Activated CD4-positive, alpha-beta T cell treated with anti-CD3 and anti-CD28 coated beads, Interleukin-2, amount 10 ng/mL, durations not matched to agents 7 days and 5 days (primary cell): ENCODE data around the gene SBF1. TPM values are rescaled to one million over a fixed set of nuclear protein-coding genes. Genes with fewer than 3 reads are reported as not detected.

Source experiments
- CTCF ChIA-PET: fragments of 350-600 bp; sonication (Branson Sonifier 250); formaldehyde crosslinking; loops from one replicate; lab custom pipeline; 2021; ENCODE audit warnings: antibody characterized with exemption; lab: Charles Lee
- POLR2A ChIA-PET: fragments of 350-600 bp; sonication (Branson Sonifier 250); formaldehyde crosslinking; loops from one replicate; lab custom pipeline; 2021; ENCODE audit warnings: antibody characterized with exemption; lab: Charles Lee
- DNase-seq: peaks from one replicate; pipeline ENCODE4 v3.0.0-alpha.2; 2020
- H3K27ac Mint-ChIP-seq: one replicate; pipeline ENCODE4 v1.8.0; 2021; ENCODE audit warnings: mild to moderate bottlenecking, moderate library complexity, mixed read lengths
- H3K27me3 Mint-ChIP-seq: one replicate; pipeline ENCODE4 v1.8.0; 2021; ENCODE audit warnings: mixed read lengths
- H3K36me3 Mint-ChIP-seq: one replicate; pipeline ENCODE4 v1.8.0; 2021; ENCODE audit warnings: low read depth, mixed read lengths
- H3K4me1 Mint-ChIP-seq: one replicate; pipeline ENCODE4 v1.8.0; 2021; ENCODE audit warnings: mixed read lengths
- H3K4me3 Mint-ChIP-seq: one replicate; pipeline ENCODE4 v1.8.0; 2021; ENCODE audit warnings: mild to moderate bottlenecking, moderate library complexity, mixed read lengths
- H3K9me3 Mint-ChIP-seq: one replicate; pipeline ENCODE4 v1.8.0; 2021; ENCODE audit warnings: mixed read lengths
- total RNA-seq, 2 experiments: library from RNA; stranded (reverse); gene quantifications; one replicate each; pipeline ENCODE4 v1.2.3, GENCODE V29; 2021

The SBF1 gene
- total RNA-seq, 2 experiments from 2014 or later = 211 to 224 TPM

- H3K4me1 Mint-ChIP-seq = peaks cover 53% of the 10 kb centered on the region
- CTCF ChIA-PET = interaction anchor here (1.6 to 2.0 kb wide), 3 partner anchors 45 to 191 kb away, joined by 4 to 7 read pairs (median 5); no protein-coding TSS in a partner anchor
- peaks cover 45% of the 10 kb centered on the region for H3K36me3 Mint-ChIP-seq
- H3K27me3 Mint-ChIP-seq = no peaks in the 10 kb centered on the region
- H3K4me3 Mint-ChIP-seq = no peak overlapping the region
- POLR2A ChIA-PET = no interaction called here
- H3K9me3 Mint-ChIP-seq = no peaks in the 10 kb centered on the region
- DNase-seq = no peak
- H3K27ac Mint-ChIP-seq = peak overlapping the region; percentile 97
Observed at GRCh38 chr22:50467341-50467740, 7.5 kb downstream of the SBF1 start.

- no peaks in the 10 kb centered on the region for H3K27me3 Mint-ChIP-seq
Observed at GRCh38 chr22:50465066-50465930, 9.5 kb downstream of the SBF1 start.

GRCh38 chr22:50464451-50464850, 10.4 kb downstream of the SBF1 start:
- ChIA-PET POLR2A (no interaction called here), CTCF (interaction anchor here (0.8 kb wide), 1 partner anchor 14 kb away, joined by 4 read pairs; no protein-coding TSS in a partner anchor)
- H3K27ac Mint-ChIP-seq = no peak overlapping the region
- no peak for DNase-seq
- H3K27me3 Mint-ChIP-seq = no peaks in the 10 kb centered on the region
- peaks cover 27% of the 10 kb centered on the region for H3K4me1 Mint-ChIP-seq
- H3K4me3 Mint-ChIP-seq = no peak overlapping the region
- H3K9me3 Mint-ChIP-seq = no peaks in the 10 kb centered on the region
- peaks cover 51% of the 10 kb centered on the region for H3K36me3 Mint-ChIP-seq

More at GRCh38 chr22:50465066-50465930, 9.5 kb downstream of the SBF1 start:
- H3K4me3 Mint-ChIP-seq = no peak overlapping the region
- peak overlapping the region; percentile 41 for H3K27ac Mint-ChIP-seq
- H3K4me1 Mint-ChIP-seq = peaks cover 33% of the 10 kb centered on the region
- ChIA-PET POLR2A (no interaction called here), CTCF (interaction anchor here (0.6 kb wide), 1 partner anchor 45 kb away, joined by 3 read pairs; no protein-coding TSS in a partner anchor)
- peaks cover 50% of the 10 kb centered on the region for H3K36me3 Mint-ChIP-seq
- no peaks in the 10 kb centered on the region for H3K9me3 Mint-ChIP-seq
- DNase-seq = no peak

GRCh38 chr22:50463188-50463900, 11.5 kb downstream of the SBF1 start:
- H3K9me3 Mint-ChIP-seq = no peaks in the 10 kb centered on the region
- ChIA-PET POLR2A (no interaction called here), CTCF (interaction anchor here (0.8 kb wide), 1 partner anchor 13 kb away, joined by 4 read pairs; no protein-coding TSS in a partner anchor)
- H3K4me3 Mint-ChIP-seq = no peak overlapping the region
- peaks cover 56% of the 10 kb centered on the region for H3K36me3 Mint-ChIP-seq
- H3K27ac Mint-ChIP-seq = no peak overlapping the region
- DNase-seq = no peak
- H3K27me3 Mint-ChIP-seq = no peaks in the 10 kb centered on the region
- H3K4me1 Mint-ChIP-seq = peaks cover 17% of the 10 kb centered on the region

- DNase-seq = no peak
- Mint-ChIP-seq H3K36me3 (peaks cover 56% of the 10 kb centered on the region), H3K9me3 (no peaks in the 10 kb centered on the region), H3K27ac (no peak overlapping the region), H3K27me3 (no peaks in the 10 kb centered on the region), H3K4me3 (no peak overlapping the region), H3K4me1 (peaks cover 6% of the 10 kb centered on the region)
- CTCF ChIA-PET = interaction anchor here (1.0 to 1.3 kb wide), 2 partner anchors 10 to 18 kb away, joined by 3 read pairs; no protein-coding TSS in a partner anchor
- POLR2A ChIA-PET = no interaction called here
Observed at GRCh38 chr22:50461979-50462540, 12.8 kb downstream of the SBF1 start.

- Mint-ChIP-seq H3K27ac (no peak overlapping the region), H3K27me3 (no peaks in the 10 kb centered on the region), H3K4me1 (peaks cover 1% of the 10 kb centered on the region), H3K36me3 (peaks cover 54% of the 10 kb centered on the region), H3K4me3 (no peak overlapping the region), H3K9me3 (no peaks in the 10 kb centered on the region)
- no peak for DNase-seq
- ChIA-PET POLR2A (no interaction called here), CTCF (interaction anchor here (1.0 to 1.3 kb wide), 2 partner anchors 9 to 19 kb away, joined by 3 read pairs; no protein-coding TSS in a partner anchor)
Observed at GRCh38 chr22:50461536-50461935, 13.3 kb downstream of the SBF1 start.

- Mint-ChIP-seq H3K4me1 (peaks cover 1% of the 10 kb centered on the region), H3K27ac (no peak overlapping the region), H3K27me3 (no peaks in the 10 kb centered on the region), H3K9me3 (no peaks in the 10 kb centered on the region), H3K36me3 (peaks cover 49% of the 10 kb centered on the region), H3K4me3 (no peak overlapping the region)
- ChIA-PET POLR2A (interaction anchor here (0.6 kb wide), 1 partner anchor 12 kb away, joined by 4 read pairs; no protein-coding TSS in a partner anchor), CTCF (no interaction called here)
- no peak for DNase-seq
Observed at GRCh38 chr22:50460938-50461337, 13.9 kb downstream of the SBF1 start.

- Mint-ChIP-seq H3K36me3 (peaks cover 51% of the 10 kb centered on the region), H3K4me3 (no peak overlapping the region), H3K27ac (no peak overlapping the region), H3K27me3 (no peaks in the 10 kb centered on the region), H3K9me3 (no peaks in the 10 kb centered on the region), H3K4me1 (peaks cover 1% of the 10 kb centered on the region)
- POLR2A ChIA-PET = no interaction called here
- CTCF ChIA-PET = no interaction called here
- DNase-seq = no peak
Observed at GRCh38 chr22:50459496-50460140, 15.2 kb downstream of the SBF1 start.

- ChIA-PET CTCF (interaction anchor here (0.6 kb wide), 1 partner anchor 57 kb away, joined by 3 read pairs; no protein-coding TSS in a partner anchor), POLR2A (no interaction called here)
- Mint-ChIP-seq H3K27me3 (no peaks in the 10 kb centered on the region), H3K9me3 (no peaks in the 10 kb centered on the region), H3K36me3 (peaks cover 49% of the 10 kb centered on the region), H3K27ac (no peak overlapping the region), H3K4me3 (no peak overlapping the region), H3K4me1 (peaks cover 1% of the 10 kb centered on the region)
- no peak for DNase-seq
Observed at GRCh38 chr22:50459016-50459415, 15.8 kb downstream of the SBF1 start.

- Mint-ChIP-seq H3K4me3 (no peak overlapping the region), H3K27me3 (no peaks in the 10 kb centered on the region), H3K9me3 (no peaks in the 10 kb centered on the region), H3K27ac (no peak overlapping the region), H3K36me3 (peaks cover 48% of the 10 kb centered on the region), H3K4me1 (peaks cover 4% of the 10 kb centered on the region)
- ChIA-PET CTCF (interaction anchor here (0.7 to 1.8 kb wide), 5 partner anchors 9 to 42 kb away, joined by 3 to 6 read pairs (median 4); no protein-coding TSS in a partner anchor), POLR2A (no interaction called here)
- DNase-seq = no peak
Observed at GRCh38 chr22:50456466-50457234, 18.2 kb downstream of the SBF1 start.

GRCh38 chr22:50456026-50456425, 18.8 kb downstream of the SBF1 start:
- no peak for DNase-seq
- Mint-ChIP-seq H3K27me3 (no peaks in the 10 kb centered on the region), H3K4me3 (no peak overlapping the region), H3K9me3 (no peaks in the 10 kb centered on the region), H3K4me1 (peaks cover 4% of the 10 kb centered on the region), H3K36me3 (peaks cover 52% of the 10 kb centered on the region), H3K27ac (no peak overlapping the region)
- CTCF ChIA-PET = interaction anchor here (0.7 to 1.6 kb wide), 6 partner anchors 8 to 114 kb away, joined by 3 to 6 read pairs (median 3); partner anchors contain the start of gene SCO2
- POLR2A ChIA-PET = no interaction called here
